ENCODE data around the gene GRID2IP.
A peak's percentile ranks its signal among the peaks of the same experiment; 100 is the strongest.

The GRID2IP gene

GRCh38 chr7:6554848-6555247, 3.6 kb upstream of the GRID2IP start:
- no peak overlapping the region for H3K4me3 ChIP-seq (ENCODE audit: low read length)
- H3K23ac ChIP-seq (ENCODE audit: low read length), result no peak overlapping the region
- no peak overlapping the region for H2AK5ac ChIP-seq (ENCODE audit: low read length)
- no peaks in the 10 kb centered on the region for H3K4me1 ChIP-seq (ENCODE audit: control insufficient read depth, low read depth, low read length)
- no peaks in the 10 kb centered on the region for H3K79me2 ChIP-seq (ENCODE audit: control insufficient read depth, insufficient read depth, low read length)
- no peak overlapping the region for H2BK15ac ChIP-seq (replicated peaks; ENCODE audit: low read depth)
- no peaks in the 10 kb centered on the region for H3K36me3 ChIP-seq (ENCODE audit: control insufficient read depth, insufficient read depth, low read length)
- no peak overlapping the region for H3K27ac ChIP-seq (ENCODE audit: low read depth, low read length)
- no CpG with 5 or more reads among the region's 7 CpGs for WGBS (ENCODE audit: extremely low coverage, insufficient coverage, low lambda C conversion rate)
- H3K4ac ChIP-seq (ENCODE audit: low read depth, low read length), result no peak overlapping the region
- no peak overlapping the region for H2BK120ac ChIP-seq (ENCODE audit: low read depth, low read length)
- no peak overlapping the region for H4K5ac ChIP-seq (ENCODE audit: low read length)
- no peak overlapping the region for H3K9ac ChIP-seq (ENCODE audit: low read length)
- H3K18ac ChIP-seq (ENCODE audit: low read length), result no peak overlapping the region
- H2BK5ac ChIP-seq (ENCODE audit: low read length), result no peak overlapping the region
- no peaks in the 10 kb centered on the region for H3K79me1 ChIP-seq (ENCODE audit: low read length)
- no peak overlapping the region for H4K8ac ChIP-seq (ENCODE audit: low read depth, low read length)
- DNase-seq, result no peak
- no peak overlapping the region for H3K4me2 ChIP-seq (ENCODE audit: low read length)
- no peaks in the 10 kb centered on the region for H3K27me3 ChIP-seq (ENCODE audit: insufficient read depth, low read length, poor library complexity)
- H3K56ac ChIP-seq (ENCODE audit: low read length), result no peak overlapping the region

DNA sequence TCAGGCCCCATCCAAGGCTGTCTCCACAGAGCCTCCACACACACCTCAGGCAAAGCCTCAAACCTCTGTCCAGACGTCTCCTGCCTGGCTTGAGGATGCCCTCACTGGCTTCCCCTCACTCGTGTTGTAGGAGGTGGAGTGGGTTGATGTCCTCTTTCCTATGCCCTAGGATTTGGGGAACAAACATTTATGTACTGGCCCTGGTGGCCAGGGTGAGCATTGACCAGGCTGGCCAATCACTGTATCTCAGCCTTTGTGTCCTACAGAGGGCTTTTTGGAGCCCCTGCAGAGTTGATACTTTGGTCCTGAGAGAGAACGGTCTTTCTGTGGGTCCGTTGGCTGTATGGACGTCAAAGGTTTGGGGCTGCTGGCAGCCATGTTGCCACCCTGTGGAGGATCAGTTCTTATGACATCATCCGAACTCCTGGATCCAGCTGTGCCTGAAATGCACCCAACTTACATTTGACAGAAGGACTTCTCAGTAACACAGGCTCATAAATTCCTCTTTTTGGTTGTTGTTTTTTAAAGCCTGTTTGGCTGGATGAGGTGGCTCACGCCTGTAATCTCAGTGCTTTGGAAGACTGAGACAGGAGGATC, 2.3 kb upstream of the GRID2IP start:
- Histone ChIP-seq H3K56ac (ENCODE audit: low read length) (no peak overlapping the region), H2BK15ac (replicated peaks; ENCODE audit: low read depth) (no peak overlapping the region), H3K4me3 (ENCODE audit: low read length) (no peak overlapping the region), H3K79me2 (ENCODE audit: control insufficient read depth, insufficient read depth, low read length) (no peaks in the 10 kb centered on the region), H3K18ac (ENCODE audit: low read length) (no peak overlapping the region), H4K5ac (ENCODE audit: low read length) (no peak overlapping the region), H3K4me1 (ENCODE audit: control insufficient read depth, low read depth, low read length) (no peaks in the 10 kb centered on the region), H3K9ac (ENCODE audit: low read length) (no peak overlapping the region), H2BK120ac (ENCODE audit: low read depth, low read length) (no peak overlapping the region), H2BK5ac (ENCODE audit: low read length) (no peak overlapping the region), H3K79me1 (ENCODE audit: low read length) (no peaks in the 10 kb centered on the region), H3K4ac (ENCODE audit: low read depth, low read length) (no peak overlapping the region), H2AK5ac (ENCODE audit: low read length) (no peak overlapping the region), H3K23ac (ENCODE audit: low read length) (no peak overlapping the region), H3K27me3 (ENCODE audit: insufficient read depth, low read length, poor library complexity) (no peaks in the 10 kb centered on the region), H3K27ac (ENCODE audit: low read depth, low read length) (no peak overlapping the region), H3K36me3 (ENCODE audit: control insufficient read depth, insufficient read depth, low read length) (no peaks in the 10 kb centered on the region), H3K4me2 (ENCODE audit: low read length) (no peak overlapping the region), H4K8ac (ENCODE audit: low read depth, low read length) (no peak overlapping the region)
- no peak for DNase-seq
- WGBS (ENCODE audit: extremely low coverage, insufficient coverage, low lambda C conversion rate), result no CpG with 5 or more reads among the region's 7 CpGs

GRCh38 chr7:6547400-6547799, 3.9 kb downstream of the GRID2IP start:
- WGBS (ENCODE audit: extremely low coverage, insufficient coverage, low lambda C conversion rate), result no CpG with 5 or more reads among the region's 1 CpG
- Histone ChIP-seq H3K9ac (ENCODE audit: low read length) (no peak overlapping the region), H3K18ac (ENCODE audit: low read length) (no peak overlapping the region), H2BK15ac (replicated peaks; ENCODE audit: low read depth) (no peak overlapping the region), H3K56ac (ENCODE audit: low read length) (no peak overlapping the region), H3K27ac (ENCODE audit: low read depth, low read length) (no peak overlapping the region), H3K4me2 (ENCODE audit: low read length) (no peak overlapping the region), H4K5ac (ENCODE audit: low read length) (no peak overlapping the region), H2BK5ac (ENCODE audit: low read length) (no peak overlapping the region), H4K8ac (ENCODE audit: low read depth, low read length) (no peak overlapping the region), H3K79me2 (ENCODE audit: control insufficient read depth, insufficient read depth, low read length) (no peaks in the 10 kb centered on the region), H3K23ac (ENCODE audit: low read length) (no peak overlapping the region), H2BK120ac (ENCODE audit: low read depth, low read length) (no peak overlapping the region), H3K4me1 (ENCODE audit: control insufficient read depth, low read depth, low read length) (no peaks in the 10 kb centered on the region), H3K4ac (ENCODE audit: low read depth, low read length) (no peak overlapping the region), H2AK5ac (ENCODE audit: low read length) (no peak overlapping the region), H3K36me3 (ENCODE audit: control insufficient read depth, insufficient read depth, low read length) (no peaks in the 10 kb centered on the region), H3K4me3 (ENCODE audit: low read length) (no peak overlapping the region), H3K27me3 (ENCODE audit: insufficient read depth, low read length, poor library complexity) (no peaks in the 10 kb centered on the region), H3K79me1 (ENCODE audit: low read length) (no peaks in the 10 kb centered on the region)
- no peak for DNase-seq

DNA sequence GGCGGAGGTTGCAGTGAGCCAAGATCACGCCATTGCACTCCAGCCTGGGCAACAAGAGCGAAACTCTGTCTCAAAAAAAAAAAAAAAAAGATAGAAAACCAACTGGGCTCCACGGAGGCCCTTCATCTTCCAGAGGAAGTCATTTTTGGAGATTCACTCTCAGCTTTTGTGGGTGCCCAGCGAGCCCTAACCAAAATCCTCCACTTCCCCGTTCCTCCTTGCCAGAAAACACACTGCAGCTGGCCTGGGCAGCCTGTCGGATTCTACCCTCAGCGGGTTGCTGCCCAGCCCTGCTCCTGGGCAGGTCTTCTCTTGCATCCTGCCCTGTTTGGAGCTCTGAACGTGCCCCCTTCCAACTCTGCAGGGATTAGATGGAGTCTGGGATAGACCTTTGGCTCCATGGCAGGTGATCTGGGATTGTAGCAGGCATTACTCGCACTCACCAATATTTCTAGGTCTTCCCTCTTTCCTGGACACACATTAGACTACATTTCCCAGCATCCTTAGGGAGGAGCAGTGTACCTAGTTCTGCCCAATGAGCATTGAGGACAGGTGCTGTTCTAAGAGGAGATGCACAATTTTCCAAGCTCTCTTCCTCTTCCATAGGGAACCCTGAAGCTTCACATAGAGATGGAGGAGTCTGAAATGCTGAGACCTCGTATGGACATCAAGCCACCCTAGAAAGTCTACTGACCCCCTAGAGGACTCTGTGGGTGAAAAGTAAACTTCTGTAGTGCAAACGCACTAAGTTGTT, 4.6 kb downstream of the GRID2IP start:
- Histone ChIP-seq H4K8ac (ENCODE audit: low read depth, low read length) (no peak overlapping the region), H3K18ac (ENCODE audit: low read length) (no peak overlapping the region), H3K4me3 (ENCODE audit: low read length) (no peak overlapping the region), H3K79me2 (ENCODE audit: control insufficient read depth, insufficient read depth, low read length) (no peaks in the 10 kb centered on the region), H3K27ac (ENCODE audit: low read depth, low read length) (no peak overlapping the region), H3K56ac (ENCODE audit: low read length) (no peak overlapping the region), H3K23ac (ENCODE audit: low read length) (no peak overlapping the region), H2BK120ac (ENCODE audit: low read depth, low read length) (no peak overlapping the region), H2BK5ac (ENCODE audit: low read length) (no peak overlapping the region), H2BK15ac (replicated peaks; ENCODE audit: low read depth) (no peak overlapping the region), H3K4me1 (ENCODE audit: control insufficient read depth, low read depth, low read length) (no peaks in the 10 kb centered on the region), H3K79me1 (ENCODE audit: low read length) (no peaks in the 10 kb centered on the region), H3K9ac (ENCODE audit: low read length) (no peak overlapping the region), H3K36me3 (ENCODE audit: control insufficient read depth, insufficient read depth, low read length) (no peaks in the 10 kb centered on the region), H3K4ac (ENCODE audit: low read depth, low read length) (no peak overlapping the region), H3K27me3 (ENCODE audit: insufficient read depth, low read length, poor library complexity) (no peaks in the 10 kb centered on the region), H2AK5ac (ENCODE audit: low read length) (no peak overlapping the region), H3K4me2 (ENCODE audit: low read length) (no peak overlapping the region), H4K5ac (ENCODE audit: low read length) (no peak overlapping the region)
- peak; percentile 57 for DNase-seq
- WGBS (ENCODE audit: extremely low coverage, insufficient coverage, low lambda C conversion rate), result no CpG with 5 or more reads among the region's 12 CpGs

DNA sequence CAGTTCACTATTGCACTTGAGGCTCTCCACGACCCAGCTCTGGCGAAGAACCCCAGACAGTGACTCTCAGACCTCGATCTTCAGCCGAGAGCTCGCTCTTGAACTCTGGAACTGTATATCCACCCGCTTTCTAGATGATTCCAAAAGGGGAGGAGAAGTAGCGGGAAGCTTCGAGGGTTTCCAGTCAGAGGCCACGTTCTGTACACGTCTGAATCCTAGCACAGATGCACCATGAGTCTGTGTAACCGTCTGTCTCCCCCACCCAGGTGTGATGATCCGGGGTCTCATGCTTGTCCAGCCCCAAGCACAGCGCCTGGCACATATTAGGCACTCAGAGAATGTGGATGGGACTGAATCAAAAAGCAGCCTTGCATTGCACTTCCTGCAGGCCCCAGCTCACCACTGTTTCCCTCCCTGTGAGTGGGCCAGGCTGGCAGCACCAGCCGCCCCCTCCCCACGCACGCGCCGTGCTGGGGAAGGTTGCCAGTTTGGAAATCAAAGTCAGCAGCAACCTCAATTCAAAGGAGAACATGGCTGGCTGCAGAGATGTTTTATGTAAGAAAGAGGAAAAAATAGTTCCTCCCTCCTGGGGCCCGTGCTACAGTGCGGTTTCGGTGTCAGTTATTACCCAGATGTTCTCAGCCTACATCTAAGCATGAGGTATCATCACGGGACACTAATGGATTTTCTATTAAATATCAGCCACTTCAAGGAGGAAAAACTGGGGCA, 5.7 kb downstream of the GRID2IP start:
- H4K5ac ChIP-seq (ENCODE audit: low read length), result no peak overlapping the region
- no peak overlapping the region for H3K27ac ChIP-seq (ENCODE audit: low read depth, low read length)
- no peak overlapping the region for H2BK120ac ChIP-seq (ENCODE audit: low read depth, low read length)
- no peak overlapping the region for H2BK15ac ChIP-seq (replicated peaks; ENCODE audit: low read depth)
- WGBS (ENCODE audit: extremely low coverage, insufficient coverage, low lambda C conversion rate), result no CpG with 5 or more reads among the region's 22 CpGs
- no peaks in the 10 kb centered on the region for H3K79me2 ChIP-seq (ENCODE audit: control insufficient read depth, insufficient read depth, low read length)
- H3K4me2 ChIP-seq (ENCODE audit: low read length), result no peak overlapping the region
- H3K56ac ChIP-seq (ENCODE audit: low read length), result no peak overlapping the region
- H3K4me3 ChIP-seq (ENCODE audit: low read length), result no peak overlapping the region
- no peaks in the 10 kb centered on the region for H3K36me3 ChIP-seq (ENCODE audit: control insufficient read depth, insufficient read depth, low read length)
- no peak overlapping the region for H3K18ac ChIP-seq (ENCODE audit: low read length)
- no peak overlapping the region for H3K4ac ChIP-seq (ENCODE audit: low read depth, low read length)
- DNase-seq, result no peak
- H3K27me3 ChIP-seq (ENCODE audit: insufficient read depth, low read length, poor library complexity), result no peaks in the 10 kb centered on the region
- no peak overlapping the region for H3K9ac ChIP-seq (ENCODE audit: low read length)
- H4K8ac ChIP-seq (ENCODE audit: low read depth, low read length), result no peak overlapping the region
- no peaks in the 10 kb centered on the region for H3K79me1 ChIP-seq (ENCODE audit: low read length)
- H2AK5ac ChIP-seq (ENCODE audit: low read length), result no peak overlapping the region
- H3K23ac ChIP-seq (ENCODE audit: low read length), result no peak overlapping the region
- H3K4me1 ChIP-seq (ENCODE audit: control insufficient read depth, low read depth, low read length), result no peaks in the 10 kb centered on the region
- no peak overlapping the region for H2BK5ac ChIP-seq (ENCODE audit: low read length)
